HEK293 (cell line): ENCODE measurements around the gene NPC1.

ENCODE experiments used
- CTCF ChIA-PET: fragments of 350-600 bp; formaldehyde crosslinking; extraction: SDS; loops from one replicate; lab custom pipeline; 2021; ENCODE audit warnings: antibody characterized with exemption; lab: Yijun Ruan, JAX
- POLR2A ChIA-PET: fragments of 300-600 bp; formaldehyde crosslinking; extraction: SDS; loops from one replicate; lab custom pipeline; 2020; ENCODE audit warnings: antibody characterized with exemption, inconsistent platforms; lab: Yijun Ruan, JAX
- H3K27ac ChIP-seq: fragments of 200-500 bp; sonication (Bioruptor generic); 2 replicates; pipeline ENCODE4 v1.5.1; 2014; ENCODE audit warnings: low read depth, low read length, control low read depth, inconsistent platforms; ENCODE audit errors: extremely low read depth
- H3K36me3 ChIP-seq, 2 experiments: fragments of 200-500 bp in 1 of 2; sonication (Bioruptor generic) in 1 of 2; 1 replicate in 1 of 2; 2 replicates in 1 of 2; pipeline ENCODE4 v1.5.1; 2014 to 2017; ENCODE audit warnings: inconsistent platforms in 2 of 2, low read length in 2 of 2; ENCODE audit not compliant: control insufficient read depth in 2 of 2, insufficient read depth in 1 of 2
- H3K4me1 ChIP-seq: fragments of 200-500 bp; sonication (Bioruptor generic); 2 replicates; pipeline ENCODE4 v1.5.1; 2014; ENCODE audit warnings: mild to moderate bottlenecking, low read length, inconsistent platforms; ENCODE audit not compliant: control insufficient read depth, insufficient read depth
- H3K4me3 ChIP-seq: 2 replicates; pipeline ENCODE4 v1.5.1; 2011; ENCODE audit warnings: low read depth, mild to moderate bottlenecking, control low read depth, low read length, moderate library complexity
- H3K9me3 ChIP-seq: fragments of 200-500 bp; sonication (Bioruptor generic); 2 replicates; pipeline ENCODE4 v1.5.1; 2014; ENCODE audit warnings: low read depth, low read length, inconsistent platforms; ENCODE audit not compliant: control insufficient read depth, insufficient read depth
- KLF1 ChIP-seq: fragments of 450-650 bp; formaldehyde crosslinking; IDR thresholded peaks from 2 replicates; pipeline ENCODE4 v1.5.1; 2016; ENCODE audit warnings: missing biosample characterization, missing genetic modification characterization
- KLF10 ChIP-seq: fragments of 450-650 bp; IDR thresholded peaks from 2 replicates; pipeline ENCODE4 v1.5.1; 2018; ENCODE audit warnings: missing biosample characterization, mild to moderate bottlenecking, missing genetic modification characterization
- KLF8 ChIP-seq: fragments of 450-650 bp; formaldehyde crosslinking; IDR thresholded peaks from 2 replicates; pipeline ENCODE4 v1.5.1; 2016; ENCODE audit warnings: missing biosample characterization, missing genetic modification characterization
- MEIS1 ChIP-seq: sonication (generic); formaldehyde crosslinking; IDR thresholded peaks from 2 replicates; pipeline ENCODE4 v1.8.1; 2022; ENCODE audit warnings: missing genetic modification reagents, mild to moderate bottlenecking, borderline replicate concordance
- MZF1 ChIP-seq: fragments of 450-650 bp; formaldehyde crosslinking; IDR thresholded peaks from 2 replicates; pipeline ENCODE4 v1.5.1; 2017; ENCODE audit warnings: missing biosample characterization, missing genetic modification characterization, borderline replicate concordance
- OVOL3 ChIP-seq: fragments of 450-650 bp; formaldehyde crosslinking; IDR thresholded peaks from 2 replicates; pipeline ENCODE4 v1.5.1; 2016; ENCODE audit warnings: missing biosample characterization, missing genetic modification characterization
- PBX3 ChIP-seq: sonication (generic); formaldehyde crosslinking; IDR thresholded peaks from 2 replicates; pipeline ENCODE4 v1.8.1; 2022; ENCODE audit warnings: mild to moderate bottlenecking, moderate library complexity, missing genetic modification reagents
- PRDM6 ChIP-seq: fragments of 450-650 bp; formaldehyde crosslinking; IDR thresholded peaks from 2 replicates; pipeline ENCODE4 v1.5.1; 2017; ENCODE audit warnings: missing biosample characterization, missing genetic modification characterization
- SP3 ChIP-seq: fragments of 450-650 bp; formaldehyde crosslinking; IDR thresholded peaks from 2 replicates; pipeline ENCODE4 v1.5.1; 2016; ENCODE audit warnings: missing biosample characterization, missing genetic modification characterization
- ZBTB20 ChIP-seq: fragments of 450-650 bp; formaldehyde crosslinking; IDR thresholded peaks from 2 replicates; pipeline ENCODE4 v1.5.1; 2016; ENCODE audit warnings: missing biosample characterization, missing genetic modification characterization
- ZIC2 ChIP-seq: fragments of 450-650 bp; formaldehyde crosslinking; IDR thresholded peaks from 2 replicates; pipeline ENCODE4 v1.5.1; 2016; ENCODE audit warnings: missing biosample characterization, missing genetic modification characterization
- ZNF404 ChIP-seq: fragments of 450-650 bp; formaldehyde crosslinking; IDR thresholded peaks from 2 replicates; pipeline ENCODE4 v1.5.1; 2017; ENCODE audit warnings: missing biosample characterization, missing genetic modification characterization
- ZNF488 ChIP-seq: fragments of 450-650 bp; formaldehyde crosslinking; IDR thresholded peaks from 2 replicates; pipeline ENCODE4 v1.5.1; 2016; ENCODE audit warnings: missing biosample characterization, missing genetic modification characterization
- ZNF558 ChIP-seq: fragments of 450-650 bp; formaldehyde crosslinking; IDR thresholded peaks from 2 replicates; pipeline ENCODE4 v1.5.1; 2016; ENCODE audit warnings: missing biosample characterization, missing genetic modification characterization
- ZNF571 ChIP-seq: fragments of 450-650 bp; formaldehyde crosslinking; IDR thresholded peaks from 2 replicates; pipeline ENCODE4 v1.5.0; 2017; ENCODE audit warnings: missing biosample characterization, missing genetic modification characterization
- ZNF629 ChIP-seq: fragments of 450-650 bp; formaldehyde crosslinking; IDR thresholded peaks from 2 replicates; pipeline ENCODE4 v1.5.1; 2017; ENCODE audit warnings: missing biosample characterization, missing genetic modification characterization
- ZNF645 ChIP-seq: fragments of 450-650 bp; formaldehyde crosslinking; IDR thresholded peaks from 2 replicates; pipeline ENCODE4; 2016; ENCODE audit warnings: missing biosample characterization, missing genetic modification characterization
- ZNF654 ChIP-seq: fragments of 450-650 bp; formaldehyde crosslinking; IDR thresholded peaks from 2 replicates; pipeline ENCODE4 v1.5.1; 2016; ENCODE audit warnings: low read depth, missing biosample characterization, missing genetic modification characterization
- ZNF658 ChIP-seq: fragments of 450-650 bp; formaldehyde crosslinking; IDR thresholded peaks from 2 replicates; pipeline ENCODE4; 2016; ENCODE audit warnings: missing biosample characterization, missing genetic modification characterization
- ZSCAN18 ChIP-seq: fragments of 450-650 bp; formaldehyde crosslinking; IDR thresholded peaks from 2 replicates; pipeline ENCODE4 v1.5.1; 2016; ENCODE audit warnings: missing biosample characterization, missing genetic modification characterization
- ZSCAN4 ChIP-seq: fragments of 450-650 bp; formaldehyde crosslinking; IDR thresholded peaks from 2 replicates; pipeline ENCODE4 v1.5.1; 2017; ENCODE audit warnings: missing biosample characterization, missing genetic modification characterization

Gene NPC1

GRCh38 chr18:23567671-23568070 is 18.6 kb downstream of the NPC1 start:
- CTCF ChIA-PET, result no interaction called here
- Histone ChIP-seq H3K9me3 (no peaks in the 10 kb centered on the region), H3K4me3 (no peak overlapping the region), H3K36me3 (peaks cover 38 to 78% of the 10 kb centered on the region in 2 experiments), H3K4me1 (no peaks in the 10 kb centered on the region), H3K27ac (no peak overlapping the region)
- TF ChIP-seq PBX3 (CRISPR knock-in tag) (no peak), KLF8 (tag by site-specific recombination) (no peak), ZNF658 (tag by site-specific recombination) (no peak), ZNF488 (tag by site-specific recombination) (no peak), OVOL3 (tag by site-specific recombination) (no peak), ZNF629 (no peak)
- POLR2A ChIA-PET, result no interaction called here

- ChIA-PET CTCF (interaction anchor here (1.4 kb wide), 1 partner anchor 67 kb away, joined by 4 read pairs; no protein-coding TSS in a partner anchor), POLR2A (no interaction called here)
- no peaks in the 10 kb centered on the region for H3K9me3 ChIP-seq
- H3K27ac ChIP-seq, result no peak overlapping the region
- peaks cover 33 to 78% of the 10 kb centered on the region in 2 experiments for H3K36me3 ChIP-seq
- H3K4me1 ChIP-seq, result no peaks in the 10 kb centered on the region
- no peak for TF ChIP-seq ZIC2
- no peak for TF ChIP-seq ZNF645
- no peak for TF ChIP-seq ZNF404 (tag by site-specific recombination)
- TF ChIP-seq PRDM6 (tag by site-specific recombination), result no peak
- TF ChIP-seq ZNF571 (tag by site-specific recombination), result no peak
- no peak for TF ChIP-seq ZSCAN18 (tag by site-specific recombination)
- H3K4me3 ChIP-seq, result no peak overlapping the region
Measured at GRCh38 chr18:23565916-23566547, 20.3 kb downstream of the NPC1 start.

GRCh38 chr18:23563377-23564043 is 22.8 kb downstream of the NPC1 start:
- H3K4me3 ChIP-seq, result no peak overlapping the region
- ChIA-PET POLR2A (no interaction called here), CTCF (no interaction called here)
- no peaks in the 10 kb centered on the region for H3K4me1 ChIP-seq
- peaks cover 35 to 75% of the 10 kb centered on the region in 2 experiments for H3K36me3 ChIP-seq
- H3K9me3 ChIP-seq, result no peaks in the 10 kb centered on the region
- H3K27ac ChIP-seq, result no peak overlapping the region
- TF ChIP-seq SP3 (tag by site-specific recombination) (no peak), ZBTB20 (no peak), ZSCAN4 (tag by site-specific recombination) (no peak), MEIS1 (CRISPR knock-in tag) (no peak), KLF10 (no peak), KLF1 (tag by site-specific recombination) (no peak), MZF1 (tag by site-specific recombination) (no peak), ZNF558 (tag by site-specific recombination) (no peak), ZNF488 (tag by site-specific recombination) (no peak), ZNF654 (tag by site-specific recombination) (no peak)
